Measurements from ENCODE around the gene CES2.

Gene CES2

DNA sequence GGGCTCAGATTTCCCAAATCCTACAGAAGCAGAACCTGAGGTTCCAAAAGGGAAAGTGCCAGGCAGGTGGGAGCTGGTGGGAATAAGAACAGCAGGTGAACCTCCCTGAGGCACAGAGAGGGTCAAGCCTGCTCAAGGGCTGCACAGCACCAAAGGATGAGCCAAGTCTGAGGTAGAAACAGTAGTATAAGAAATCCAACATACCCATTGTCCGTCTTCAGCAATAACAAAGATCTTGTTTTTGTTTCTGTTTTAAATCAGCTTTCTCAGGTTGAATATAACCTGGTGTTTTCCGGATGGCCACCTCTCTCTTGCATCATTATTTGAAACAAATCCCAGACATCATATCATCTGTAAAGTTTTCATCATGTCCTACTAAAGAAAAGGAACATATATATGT is 15.1 kb downstream of the CES2 start:
- Histone ChIP-seq H3K4me1 (ENCODE audit: low read length) (peaks cover 5% of the 10 kb centered on the region), H3K4me3 (ENCODE audit: low read length) (no peak overlapping the region), H3K27ac (ENCODE audit: low read length) (no peak overlapping the region), H4K20me1 (ENCODE audit: insufficient read depth, low read length) (no peaks in the 10 kb centered on the region), H3K9me3 (replicated peaks; ENCODE audit: insufficient read depth, low read length) (no peaks in the 10 kb centered on the region), H2AFZ (ENCODE audit: low read length) (0 out of 2 replicates have a peak overlapping the region, but pooled peaks have one; percentile 15), H3F3A (ENCODE audit: insufficient read depth, low read length) (no peaks in the 10 kb centered on the region), H3K79me2 (ENCODE audit: low read length) (no peaks in the 10 kb centered on the region), H3K9ac (ENCODE audit: low read length) (no peak overlapping the region), H3K4me2 (ENCODE audit: low read depth, low read length) (peak overlapping the region; percentile 27; the same call in 1 of the 2 replicates), H3K9me2 (replicated peaks; ENCODE audit: insufficient read depth, low read length) (no peaks in the 10 kb centered on the region), H3K27me3 (replicated peaks; ENCODE audit: insufficient read depth, low read length) (no peaks in the 10 kb centered on the region; the same call in 1 of the 2 replicates), H3K36me3 (replicated peaks; ENCODE audit: insufficient read depth, low read length) (no peaks in the 10 kb centered on the region)
- TF ChIP-seq CTCF (IDR thresholded peaks at IDR 0.05; ENCODE audit: low read length) (no peak), EZH2phosphoT487 (IDR thresholded peaks at IDR 0.05; ENCODE audit: low read length) (no peak), EZH2 (optimal IDR thresholded peaks at IDR 0.05; ENCODE audit: low read depth, low read length) (no peak)
- no peak for DNase-seq

- Histone ChIP-seq H3K27ac (ENCODE audit: low read length) (no peak overlapping the region), H3K4me2 (ENCODE audit: low read depth, low read length) (peak overlapping the region; percentile 27; the same call in 1 of the 2 replicates), H3K9ac (ENCODE audit: low read length) (no peak overlapping the region), H3K27me3 (replicated peaks; ENCODE audit: insufficient read depth, low read length) (no peaks in the 10 kb centered on the region; the same call in 1 of the 2 replicates), H3K9me2 (replicated peaks; ENCODE audit: insufficient read depth, low read length) (no peaks in the 10 kb centered on the region), H3K9me3 (replicated peaks; ENCODE audit: insufficient read depth, low read length) (no peaks in the 10 kb centered on the region), H2AFZ (ENCODE audit: low read length) (no peak overlapping the region), H4K20me1 (ENCODE audit: insufficient read depth, low read length) (no peaks in the 10 kb centered on the region), H3K4me3 (ENCODE audit: low read length) (no peak overlapping the region), H3F3A (ENCODE audit: insufficient read depth, low read length) (no peaks in the 10 kb centered on the region), H3K36me3 (replicated peaks; ENCODE audit: insufficient read depth, low read length) (no peaks in the 10 kb centered on the region), H3K79me2 (ENCODE audit: low read length) (no peaks in the 10 kb centered on the region), H3K4me1 (ENCODE audit: low read length) (peaks cover 5% of the 10 kb centered on the region)
- DNase-seq: no peak
- TF ChIP-seq CTCF (IDR thresholded peaks at IDR 0.05; ENCODE audit: low read length): no peak
- TF ChIP-seq EZH2phosphoT487 (IDR thresholded peaks at IDR 0.05; ENCODE audit: low read length): no peak
- no peak for TF ChIP-seq EZH2 (optimal IDR thresholded peaks at IDR 0.05; ENCODE audit: low read depth, low read length)
Measured at GRCh38 chr16:66950971-66951790, 15.9 kb downstream of the CES2 start.

GRCh38 chr16:66952430-66953110 is 17.3 kb downstream of the CES2 start:
- Histone ChIP-seq H3K4me3 (ENCODE audit: low read length) (no peak overlapping the region), H3K27me3 (replicated peaks; ENCODE audit: insufficient read depth, low read length) (no peaks in the 10 kb centered on the region; the same call in 1 of the 2 replicates), H3K9ac (ENCODE audit: low read length) (no peak overlapping the region), H2AFZ (ENCODE audit: low read length) (no peak overlapping the region), H3K4me2 (ENCODE audit: low read depth, low read length) (no peak overlapping the region), H3K9me2 (replicated peaks; ENCODE audit: insufficient read depth, low read length) (no peaks in the 10 kb centered on the region), H3K9me3 (replicated peaks; ENCODE audit: insufficient read depth, low read length) (no peaks in the 10 kb centered on the region), H3K4me1 (ENCODE audit: low read length) (peaks cover 5% of the 10 kb centered on the region), H3K36me3 (replicated peaks; ENCODE audit: insufficient read depth, low read length) (no peaks in the 10 kb centered on the region), H4K20me1 (ENCODE audit: insufficient read depth, low read length) (no peaks in the 10 kb centered on the region), H3K79me2 (ENCODE audit: low read length) (no peaks in the 10 kb centered on the region), H3F3A (ENCODE audit: insufficient read depth, low read length) (no peaks in the 10 kb centered on the region), H3K27ac (ENCODE audit: low read length) (no peak overlapping the region)
- no peak for DNase-seq
- TF ChIP-seq EZH2phosphoT487 (IDR thresholded peaks at IDR 0.05; ENCODE audit: low read length) (no peak), CTCF (IDR thresholded peaks at IDR 0.05; ENCODE audit: low read length) (no peak), EZH2 (optimal IDR thresholded peaks at IDR 0.05; ENCODE audit: low read depth, low read length) (no peak)

All from MM.1S (cell line).